GM12878 (cell line): ENCODE data around the gene PPP1R14B. TPM values are rescaled to one million over a fixed set of nuclear protein-coding genes. Genes with fewer than 3 reads are reported as not detected.

Experiments
- ASH2L ChIP-seq: fragments of 300-600, 200-600 bp; sonication (generic); IDR thresholded peaks from 2 replicates; pipeline ENCODE4 v1.6.1; 2017; ENCODE audit warnings: low read depth, mild to moderate bottlenecking, borderline replicate concordance
- EGR1 ChIP-seq, 2 experiments: IDR thresholded peaks; 1 replicate in 1 of 2; 2 replicates in 1 of 2; pipeline ENCODE4 v1.6.1; 2011 to 2012; ENCODE audit warnings: low read depth in 2 of 2, low read length in 2 of 2, borderline replicate concordance in 1 of 2, mild to moderate bottlenecking in 1 of 2, moderate library complexity in 1 of 2
- ETV6 ChIP-seq, 2 experiments: fragments of 450-650 bp in 1 of 2; IDR thresholded peaks in 1 of 2; conservative IDR thresholded peaks in 1 of 2; 2 replicates each; pipeline ENCODE4 v1.6.1; 2014; ENCODE audit warnings: antibody characterized with exemption in 1 of 2, borderline replicate concordance in 1 of 2, low read depth in 1 of 2, mild to moderate bottlenecking in 1 of 2, moderate library complexity in 1 of 2
- GATAD2B ChIP-seq: fragments of 450-650 bp; conservative IDR thresholded peaks from 2 replicates; pipeline ENCODE4 v1.6.1; 2017; ENCODE audit warnings: low read depth, mild to moderate bottlenecking, moderate library complexity
- HDGF ChIP-seq: fragments of 450-650 bp; IDR thresholded peaks from 2 replicates; pipeline ENCODE4 v1.6.1; 2016; ENCODE audit warnings: antibody characterized with exemption
- IRF3 ChIP-seq: fragments of 450-650 bp; IDR thresholded peaks from 2 replicates; pipeline ENCODE4 v1.6.1; 2014; ENCODE audit warnings: mild to moderate bottlenecking
- IRF5 ChIP-seq: fragments of 450-650 bp; IDR thresholded peaks from 2 replicates; pipeline ENCODE4 v1.6.1; 2017; ENCODE audit warnings: borderline replicate concordance
- KAT2A ChIP-seq: conservative IDR thresholded peaks from 2 replicates; pipeline ENCODE4 v1.6.1; 2011; ENCODE audit warnings: low read depth, low read length; ENCODE audit not compliant: control insufficient read depth
- LARP7 ChIP-seq: fragments of 450-650 bp; IDR thresholded peaks from 2 replicates; pipeline ENCODE4 v1.6.1; 2017; ENCODE audit warnings: mild to moderate bottlenecking
- MEF2B ChIP-seq: fragments of 450-650 bp; IDR thresholded peaks from 2 replicates; pipeline ENCODE4 v1.6.1; 2018; ENCODE audit warnings: mild to moderate bottlenecking, moderate library complexity; ENCODE audit not compliant: partially characterized antibody, poor library complexity, severe bottlenecking
- MXI1 ChIP-seq: fragments of 150-350 bp; IDR thresholded peaks from 2 replicates; pipeline ENCODE4 v1.6.1; 2011; ENCODE audit warnings: low read depth, mild to moderate bottlenecking, inconsistent platforms, low read length, improper control_type of control experiment
- NBN ChIP-seq: fragments of 450-650 bp; IDR thresholded peaks from 2 replicates; pipeline ENCODE4 v1.6.1; 2016
- NFYA ChIP-seq: IDR thresholded peaks from 2 replicates; pipeline ENCODE4 v1.6.1; 2011; ENCODE audit warnings: low read depth, mild to moderate bottlenecking, low read length, improper control_type of control experiment, borderline replicate concordance
- POLR2AphosphoS2 ChIP-seq: IDR thresholded peaks from 2 replicates; pipeline ENCODE4 v1.6.1; 2011; ENCODE audit warnings: low read depth, mild to moderate bottlenecking, low read length, improper control_type of control experiment, moderate library complexity
- POLR2AphosphoS5 ChIP-seq: IDR thresholded peaks from 2 replicates; pipeline ENCODE4 v1.6.1; 2011; ENCODE audit warnings: mild to moderate bottlenecking, low read length, inconsistent platforms
- RBBP5 ChIP-seq: fragments of 200-600 bp; sonication (generic); conservative IDR thresholded peaks from 2 replicates; pipeline ENCODE4 v1.6.1; 2016
- RELA ChIP-seq: fragments of 450-650 bp; IDR thresholded peaks from 2 replicates; pipeline ENCODE4 v1.8.0; 2014; ENCODE audit warnings: borderline replicate concordance; ENCODE audit not compliant: partially characterized antibody
- SIX5 ChIP-seq: IDR thresholded peaks from 2 replicates; pipeline ENCODE4 v1.6.1; 2011; ENCODE audit warnings: mild to moderate bottlenecking, low read depth, low read length, moderate library complexity; ENCODE audit not compliant: severe bottlenecking
- SMAD1 ChIP-seq: fragments of 450-650 bp; IDR thresholded peaks from 2 replicates; pipeline ENCODE4 v1.6.1; 2018; ENCODE audit warnings: mild to moderate bottlenecking, low read depth; ENCODE audit not compliant: partially characterized antibody
- SREBF1 ChIP-seq: IDR thresholded peaks from 2 replicates; pipeline ENCODE4 v1.6.1; 2012; ENCODE audit warnings: mild to moderate bottlenecking, low read length
- USF1 ChIP-seq: IDR thresholded peaks from 2 replicates; pipeline ENCODE4 v1.6.1; 2011; ENCODE audit warnings: borderline replicate concordance, low read depth, mild to moderate bottlenecking, moderate library complexity, mixed read lengths, low read length; ENCODE audit not compliant: insufficient read depth; ENCODE audit errors: extremely low read length
- ZNF207 ChIP-seq: fragments of 450-650 bp; IDR thresholded peaks from 2 replicates; pipeline ENCODE4 v1.6.1; 2014; ENCODE audit warnings: antibody characterized with exemption, mild to moderate bottlenecking, borderline replicate concordance
- ZNF592 ChIP-seq: fragments of 450-650 bp; IDR thresholded peaks from 2 replicates; pipeline ENCODE4 v1.6.1; 2017; ENCODE audit warnings: mild to moderate bottlenecking, moderate library complexity
- polyA plus RNA-seq, 11 experiments: library from polyadenylated mRNA; depleted of rRNA in 4 of 11; unstranded in 6 of 11; stranded (reverse) in 5 of 11; fragments of >200 nt; fragmentation: Nextera tagmentation in 4 of 11; fragmentation: Illumina TruSeq in 1 of 11; extraction: Ambion mirVana in 4 of 11; extraction: Trizol in 1 of 11; gene quantifications; 1 replicate in 1 of 11; 2 replicates in 10 of 11; pipeline versions ENCODE4 v1.2.1 to v1.2.3, GENCODE V29; 2011 to 2016; ENCODE audit warnings: inconsistent platforms in 2 of 11, missing spikeins in 2 of 11, low read depth in 1 of 11
- total RNA-seq, 4 experiments: library from RNA; depleted of rRNA in 3 of 4; stranded (reverse); fragments of >200 nt in 3 of 4; fragmentation: Illumina TruSeq in 1 of 4; extraction: Trizol in 1 of 4; gene quantifications; 2 replicates each; pipeline versions ENCODE4 v1.2.1 to v1.2.3, GENCODE V29; 2013 to 2021

PPP1R14B gene
- total and polyA plus RNA-seq, 10 of the 15 experiments (the other 5 are each of a cell fraction or from before 2014, with no cell fraction given): 8.4 to 283 (median 124) TPM

GRCh38 chr11:64206457-64207255 is 40.1 kb downstream of the PPP1R14B start, which contains the start of gene FERMT3 (continued):
- TF ChIP-seq ETV6 (conservative IDR thresholded peaks at IDR 0.05 in 1 of 2, IDR thresholded peaks at IDR 0.05 in 1 of 2; ENCODE audit: borderline replicate concordance in 1 of 2, low read depth in 1 of 2) (no peak), SIX5 (no peak), RBBP5 (no peak), MXI1 (no peak; the same call in none of the 2 replicates), NBN (peak; percentile 58; the same call in 1 of the 2 replicates), NFYA (no peak), USF1 (no peak), HDGF (peak; percentile 17; the same call in 1 of the 2 replicates), ZNF207 (no peak), POLR2AphosphoS5 (peak; percentile 49), RELA (no peak), GATAD2B (0 out of 2 replicates have a peak, but pooled peaks have one; percentile 24), SREBF1 (no peak), IRF5 (no peak), POLR2AphosphoS2 (peak; percentile 78; the same call in 1 of the 2 replicates), ZNF592 (no peak), EGR1 (IDR thresholded peaks at IDR 0.05; ENCODE audit: borderline replicate concordance in 1 of 2, low read depth in 2 of 2, low read length in 2 of 2) (no peak), IRF3 (no peak), KAT2A (no peak), LARP7 (no peak), ASH2L (no peak), MEF2B (peak; percentile 84), SMAD1 (no peak)
